Epidermal melanocyte (primary cell): ENCODE results near the gene GYS1.
A peak's percentile ranks its signal among the peaks of the same experiment; 100 is the strongest.
"Not testable (repeated sequence)": the region's sequence is repeated elsewhere in the genome, so short reads cannot be mapped to it uniquely, and the experiment has no call there.

ENCODE experiments used
- DNase-seq: peaks from one replicate; pipeline ENCODE4 v3.0.0; 2011; ENCODE audit warnings: low spot score; ENCODE audit not compliant: insufficient read length

The GYS1 gene

GRCh38 chr19:48945817-48946216 lies 47.3 kb downstream of the GYS1 start:
- no peak for DNase-seq

- no peak for DNase-seq
Measured at GRCh38 chr19:48945415-48945814, 47.7 kb downstream of the GYS1 start.

GRCh38 chr19:48943081-48943480 lies 50.0 kb downstream of the GYS1 start:
- DNase-seq, result no peak

- DNase-seq, result no peak
Measured at GRCh38 chr19:48940902-48941301, 52.2 kb downstream of the GYS1 start.

- DNase-seq, result no peak
Measured at GRCh38 chr19:48938256-48938655, 54.9 kb downstream of the GYS1 start.

- DNase-seq, result no peak
Measured at GRCh38 chr19:48935864-48936263, 57.2 kb downstream of the GYS1 start.

- no peak for DNase-seq
Measured at GRCh38 chr19:48934837-48935236, 58.3 kb downstream of the GYS1 start.

- DNase-seq, result no peak
Measured at GRCh38 chr19:48933382-48933932, 59.7 kb downstream of the GYS1 start, which contains the start of gene DHDH. Gene DHDH (plus strand): TSS chr19:48933699. CDS start chr19:48933722, 23 bp downstream.

GRCh38 chr19:48928164-48929025 lies 64.7 kb downstream of the GYS1 start:
- DNase-seq, result no peak

GRCh38 chr19:48927692-48928091 lies 65.4 kb downstream of the GYS1 start:
- DNase-seq, result not testable (repeated sequence)

- peak; percentile 87 for DNase-seq
Measured at GRCh38 chr19:48926909-48927308, 66.2 kb downstream of the GYS1 start.

- not testable (repeated sequence) for DNase-seq
Measured at GRCh38 chr19:48925890-48926289, 67.2 kb downstream of the GYS1 start.

GRCh38 chr19:48925240-48925843 lies 67.8 kb downstream of the GYS1 start:
- no peak for DNase-seq

GRCh38 chr19:48922548-48923490 lies 70.3 kb downstream of the GYS1 start:
- DNase-seq, result no peak

GRCh38 chr19:48921721-48922500 lies 71.2 kb downstream of the GYS1 start:
- no peak for DNase-seq

- no peak for DNase-seq
Measured at GRCh38 chr19:48920949-48921348, 72.2 kb downstream of the GYS1 start.

- not testable (repeated sequence) for DNase-seq
Measured at GRCh38 chr19:48919271-48919670, 73.8 kb downstream of the GYS1 start.

- DNase-seq, result no peak
Measured at GRCh38 chr19:48918801-48919247, 74.3 kb downstream of the GYS1 start.
